Activated T-helper 2 cell treated with anti-CD3 and anti-CD28 coated beads, Interferon-gamma antibody, Interleukin-2, Interleukin-4, amounts not matched to agents 10 μg/mL and 5 μg/mL and 100 μg/mL, durations not matched to agents 14 hours and 24 hours and 36 hours (primary cell): ENCODE data around the gene HSH2D. TPM values are rescaled to one million over a fixed set of nuclear protein-coding genes. Genes with fewer than 3 reads are reported as not detected.
"Not testable (repeated sequence)": the region's sequence is repeated elsewhere in the genome, so short reads cannot be mapped to it uniquely, and the experiment has no call there.

Source experiments
- DNase-seq: peaks from one replicate; pipeline ENCODE4 v3.0.0; 2021; ENCODE audit warnings: low spot score
- H3K27ac Mint-ChIP-seq: one replicate; pipeline ENCODE4 v1.8.0; 2021; ENCODE audit warnings: mixed read lengths
- H3K27me3 Mint-ChIP-seq: one replicate; pipeline ENCODE4 v1.8.0; 2021; ENCODE audit warnings: low read depth, mixed read lengths
- H3K36me3 Mint-ChIP-seq: one replicate; pipeline ENCODE4 v1.8.0; 2021; ENCODE audit warnings: low read depth, mixed read lengths
- H3K4me1 Mint-ChIP-seq: one replicate; pipeline ENCODE4 v1.8.0; 2021; ENCODE audit warnings: low read depth, mixed read lengths
- H3K4me3 Mint-ChIP-seq: one replicate; pipeline ENCODE4 v1.8.0; 2021; ENCODE audit warnings: low read depth, mild to moderate bottlenecking, moderate library complexity, mixed read lengths
- H3K9me3 Mint-ChIP-seq: one replicate; pipeline ENCODE4 v1.8.0; 2021; ENCODE audit warnings: mixed read lengths
- intact Hi-C: fragments of 100-400 bp; cut with micrococcal nuclease; formaldehyde crosslinking; loops from one replicate; pipeline ENCODE4 v1.15.1; 2023
- total RNA-seq: library from RNA; stranded (reverse); gene quantifications from 2 replicates; pipeline ENCODE4 v1.2.3, GENCODE V29; 2022

The HSH2D gene
- 42.3 and 43.5 TPM in 2 replicates for total RNA-seq

DNA sequence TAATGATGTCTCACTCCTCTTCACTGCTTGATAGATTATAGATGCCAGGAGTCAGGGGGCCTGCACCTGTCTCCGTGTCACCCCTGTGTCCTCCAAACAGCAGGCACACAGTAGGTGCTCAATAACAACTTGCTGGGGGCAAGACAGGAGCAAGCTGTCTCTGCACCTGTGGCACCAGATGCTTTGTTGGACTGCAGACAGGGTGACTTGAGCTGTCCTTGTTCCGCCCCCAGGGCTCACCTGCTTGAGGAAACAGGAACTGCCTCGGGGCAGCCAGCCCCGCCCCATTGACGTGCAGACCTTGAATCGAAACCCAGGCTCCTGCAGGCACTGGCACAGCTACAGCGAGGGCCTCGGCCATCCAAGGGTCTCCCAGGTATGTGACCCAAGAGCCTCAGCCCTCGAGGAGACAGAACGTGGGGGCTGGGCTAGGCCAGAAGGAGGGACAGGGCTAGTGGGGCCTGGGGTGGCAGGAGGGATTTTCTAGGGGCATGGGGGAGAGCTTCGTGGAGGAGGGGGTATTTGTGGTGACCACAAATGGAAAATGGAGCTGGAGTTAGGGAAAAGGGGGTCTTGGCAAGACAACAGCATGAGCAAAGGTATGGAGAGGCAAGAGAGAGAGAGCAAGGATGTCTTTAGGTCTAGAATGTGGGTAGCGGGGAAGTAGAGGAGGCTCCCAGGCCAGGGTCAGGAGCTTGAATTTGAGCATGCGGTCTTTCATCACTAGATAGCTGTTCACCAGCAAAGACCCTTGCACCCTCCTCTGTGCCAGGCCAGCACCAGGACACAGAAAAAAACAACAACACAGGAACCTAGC lies at the start of gene HSH2D:
TSS of gene HSH2D (plus strand) at position 287 of the 817 bp plus-strand sequence. CDS start 5,066 bp downstream, outside the sequence.
- peaks cover 40% of the 10 kb centered on the region for H3K4me1 Mint-ChIP-seq
- H3K9me3 Mint-ChIP-seq: no peaks in the 10 kb centered on the region
- peak within 1 kb of the TSS; percentile 96 for H3K27ac Mint-ChIP-seq
- H3K36me3 Mint-ChIP-seq: peaks cover 20% of the 10 kb centered on the region
- peak within 1 kb of the TSS; percentile 99 for H3K4me3 Mint-ChIP-seq
- intact Hi-C loops: loop anchor here (2.0 kb wide), 2 partner anchors 17 to 25 kb away; no protein-coding TSS in a partner anchor
- H3K27me3 Mint-ChIP-seq: no peaks in the 10 kb centered on the region
- DNase-seq: peak; percentile 79

GRCh38 chr19:16094360-16095070 lies 49.0 kb upstream of the HSH2D start:
- Mint-ChIP-seq H3K9me3 (no peaks in the 10 kb centered on the region), H3K4me1 (peaks cover 31% of the 10 kb centered on the region), H3K36me3 (peaks cover 94% of the 10 kb centered on the region), H3K4me3 (no peak overlapping the region), H3K27ac (peak overlapping the region; percentile 87), H3K27me3 (no peaks in the 10 kb centered on the region)
- intact Hi-C loops: loop anchor here (1.0 kb wide), 1 partner anchor 14 kb away; no protein-coding TSS in a partner anchor
- no peak for DNase-seq

DNA sequence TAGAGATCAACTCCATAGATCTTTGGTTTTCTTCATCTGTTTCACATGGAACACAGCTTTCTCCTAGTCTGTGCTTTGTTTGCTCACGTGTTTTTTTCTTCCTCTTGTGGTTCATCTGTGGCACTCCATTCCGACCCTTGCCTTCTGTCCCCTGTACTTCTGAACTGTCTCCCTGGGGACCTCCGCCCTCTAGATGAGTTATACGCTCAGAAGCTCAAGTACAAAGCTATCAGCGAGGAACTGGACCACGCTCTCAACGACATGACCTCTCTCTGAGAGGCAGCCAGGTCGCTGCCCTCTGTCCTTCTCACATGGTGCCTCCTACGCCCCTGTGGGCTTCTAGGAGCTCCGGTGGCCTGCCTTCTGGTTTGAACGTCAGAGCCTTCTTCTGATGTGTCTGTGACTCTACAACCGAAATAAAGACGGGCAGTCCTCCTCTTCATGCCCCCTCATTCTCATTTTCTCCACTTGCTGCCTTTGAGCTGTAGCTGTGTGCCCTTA lies 48.4 kb upstream of the HSH2D start:
- peaks cover 94% of the 10 kb centered on the region for H3K36me3 Mint-ChIP-seq
- H3K4me3 Mint-ChIP-seq: peak overlapping the region; percentile 38
- no peaks in the 10 kb centered on the region for H3K27me3 Mint-ChIP-seq
- intact Hi-C loops: loop anchor here (1.0 kb wide), 1 partner anchor 15 kb away; no protein-coding TSS in a partner anchor
- peaks cover 31% of the 10 kb centered on the region for H3K4me1 Mint-ChIP-seq
- H3K9me3 Mint-ChIP-seq: no peaks in the 10 kb centered on the region
- H3K27ac Mint-ChIP-seq: peak overlapping the region; percentile 87
- DNase-seq: no peak

- no peak for DNase-seq
- no peaks in the 10 kb centered on the region for H3K27me3 Mint-ChIP-seq
- H3K4me1 Mint-ChIP-seq: peaks cover 33% of the 10 kb centered on the region
- no peaks in the 10 kb centered on the region for H3K9me3 Mint-ChIP-seq
- H3K27ac Mint-ChIP-seq: peak overlapping the region; percentile 70
- intact Hi-C loops: no loop called here
- H3K36me3 Mint-ChIP-seq: peaks cover 89% of the 10 kb centered on the region
- H3K4me3 Mint-ChIP-seq: no peak overlapping the region
Observed at GRCh38 chr19:16096280-16096855, 47.1 kb upstream of the HSH2D start.

GRCh38 chr19:16098416-16098768 lies 45.1 kb upstream of the HSH2D start:
- Mint-ChIP-seq H3K4me1 (peaks cover 27% of the 10 kb centered on the region), H3K4me3 (no peak overlapping the region), H3K9me3 (no peaks in the 10 kb centered on the region), H3K27ac (no peak overlapping the region), H3K36me3 (peaks cover 89% of the 10 kb centered on the region), H3K27me3 (no peaks in the 10 kb centered on the region)
- DNase-seq: no peak
- intact Hi-C loops: no loop called here

- Mint-ChIP-seq H3K27me3 (no peaks in the 10 kb centered on the region), H3K4me3 (no peak overlapping the region), H3K36me3 (peaks cover 88% of the 10 kb centered on the region), H3K4me1 (peaks cover 24% of the 10 kb centered on the region), H3K27ac (peak overlapping the region; percentile 38), H3K9me3 (no peaks in the 10 kb centered on the region)
- intact Hi-C loops: no loop called here
- DNase-seq: no peak
Observed at GRCh38 chr19:16098821-16099220, 44.7 kb upstream of the HSH2D start.

DNA sequence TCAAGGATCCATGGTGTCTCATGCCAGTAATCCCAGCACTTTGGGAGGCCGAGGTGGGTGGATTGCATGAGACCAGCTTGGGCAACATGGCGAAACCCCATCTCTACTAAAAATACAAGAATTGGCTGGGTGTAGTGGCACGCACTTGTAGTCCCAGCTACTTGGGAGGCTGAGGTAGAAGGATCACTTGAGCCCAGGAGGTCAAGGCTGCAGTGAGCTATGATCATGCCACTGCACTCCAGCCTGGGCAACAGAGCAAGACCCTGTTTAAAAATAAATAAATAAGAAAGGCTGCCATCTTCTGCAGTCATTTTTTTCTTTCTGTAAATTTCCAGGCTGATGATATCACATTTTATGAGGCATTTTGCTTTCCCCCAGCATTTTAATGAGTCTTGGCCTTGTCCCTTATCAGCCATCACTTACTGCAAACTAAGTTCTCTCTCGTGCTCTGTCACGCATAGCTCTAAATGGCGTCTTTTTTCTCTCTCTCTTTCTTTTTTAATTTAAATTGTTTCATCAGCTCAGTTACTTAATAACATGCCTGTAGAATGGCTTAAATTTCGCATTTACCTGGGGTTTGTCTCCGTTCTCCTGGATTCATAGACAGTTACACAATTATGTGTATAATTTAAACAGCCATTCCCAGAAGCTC lies 44.0 kb upstream of the HSH2D start:
- peaks cover 23% of the 10 kb centered on the region for H3K4me1 Mint-ChIP-seq
- DNase-seq, intact Hi-C loops, H3K4me3 Mint-ChIP-seq, H3K27ac Mint-ChIP-seq, H3K27me3 Mint-ChIP-seq, H3K9me3 Mint-ChIP-seq: not testable (repeated sequence)
- peaks cover 83% of the 10 kb centered on the region for H3K36me3 Mint-ChIP-seq

DNA sequence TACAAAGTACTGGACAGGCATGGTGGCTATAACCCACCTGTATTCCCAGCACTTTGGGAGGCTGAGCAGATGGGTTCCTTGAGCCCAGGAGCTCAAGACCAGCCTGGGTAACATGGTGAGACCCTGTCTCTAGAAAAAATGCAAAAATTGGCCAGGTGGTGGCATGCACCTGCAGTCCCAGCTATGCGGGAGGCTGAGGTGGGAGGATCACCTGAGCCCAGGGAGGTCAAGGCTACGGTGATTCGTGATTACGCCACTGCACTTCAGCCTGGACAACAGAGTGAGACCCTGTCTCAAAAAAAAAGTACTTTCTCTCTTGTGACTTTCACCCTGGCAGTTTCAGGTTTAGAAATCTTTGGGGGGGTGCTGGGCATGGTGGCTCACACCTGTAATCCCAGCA lies 43.0 kb upstream of the HSH2D start:
- intact Hi-C loops: no loop called here
- Mint-ChIP-seq H3K27ac (no peak overlapping the region), H3K4me1 (peaks cover 16% of the 10 kb centered on the region), H3K4me3 (no peak overlapping the region), H3K36me3 (peaks cover 77% of the 10 kb centered on the region), H3K27me3 (no peaks in the 10 kb centered on the region), H3K9me3 (no peaks in the 10 kb centered on the region)
- no peak for DNase-seq

DNA sequence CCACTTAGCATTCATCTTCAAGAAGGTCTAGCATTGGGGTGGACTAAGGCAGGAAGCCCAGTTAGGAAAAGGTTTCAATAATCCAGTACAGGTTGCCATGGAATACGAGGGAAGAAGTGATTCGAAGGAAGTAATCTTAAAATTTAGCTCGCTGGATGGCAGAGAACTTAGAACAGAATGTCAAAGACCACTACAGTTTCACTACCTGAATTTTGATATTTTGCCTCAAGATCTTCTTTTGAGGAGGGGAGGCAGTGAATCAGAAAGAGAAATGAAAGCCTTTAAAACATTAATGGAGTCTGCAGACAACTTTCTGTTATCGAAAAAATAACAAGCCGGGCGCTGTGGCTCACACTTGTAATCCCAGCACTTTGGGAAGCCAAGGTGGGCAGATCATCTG lies 38.8 kb upstream of the HSH2D start:
- Mint-ChIP-seq H3K27me3 (no peaks in the 10 kb centered on the region), H3K27ac (peak overlapping the region; percentile 33), H3K36me3 (peaks cover 40% of the 10 kb centered on the region), H3K4me1 (peaks cover 7% of the 10 kb centered on the region), H3K9me3 (no peaks in the 10 kb centered on the region), H3K4me3 (no peak overlapping the region)
- intact Hi-C loops: no loop called here
- no peak for DNase-seq

- H3K36me3 Mint-ChIP-seq: peaks cover 31% of the 10 kb centered on the region
- H3K4me3 Mint-ChIP-seq: no peak overlapping the region
- H3K9me3 Mint-ChIP-seq: no peaks in the 10 kb centered on the region
- intact Hi-C loops: no loop called here
- no peak for DNase-seq
- H3K4me1 Mint-ChIP-seq: peaks cover 8% of the 10 kb centered on the region
- peak overlapping the region; percentile 55 for H3K27ac Mint-ChIP-seq
- H3K27me3 Mint-ChIP-seq: no peaks in the 10 kb centered on the region
Observed at GRCh38 chr19:16106121-16106520, 37.4 kb upstream of the HSH2D start.

- H3K9me3 Mint-ChIP-seq: no peaks in the 10 kb centered on the region
- peaks cover 38% of the 10 kb centered on the region for H3K36me3 Mint-ChIP-seq
- peak within 1 kb of the TSS; percentile 99 for H3K4me3 Mint-ChIP-seq
- intact Hi-C loops: loop anchor here (1.0 to 2.0 kb wide), 4 partner anchors 8 to 74 kb away; partner anchors contain the start of gene FAM32A
- peak within 1 kb of the TSS; percentile 95 for H3K27ac Mint-ChIP-seq
- peak; percentile 99 for DNase-seq
- no peaks in the 10 kb centered on the region for H3K27me3 Mint-ChIP-seq
- peaks cover 29% of the 10 kb centered on the region for H3K4me1 Mint-ChIP-seq
Observed at GRCh38 chr19:16111160-16111908, 32.2 kb upstream of the HSH2D start, which contains the start of gene RAB8A. Gene RAB8A (plus strand): TSS chr19:16111889. CDS start chr19:16111902, 13 bp downstream.
